SK-N-SH (cell line): Measurements from ENCODE around the gene CIT. TPM values are rescaled to one million over a fixed set of nuclear protein-coding genes. Genes with fewer than 3 reads are reported as not detected.

Experiments used
- CTCF ChIA-PET: fragments of 300-600, 350-600 bp; formaldehyde crosslinking; extraction: SDS; loops from one replicate; lab custom pipeline; 2021; lab: Yijun Ruan, JAX
- POLR2A ChIA-PET: fragments of 350-600 bp; sonication (Branson Sonifier 250); formaldehyde crosslinking; extraction: SDS; loops from one replicate; lab custom pipeline; 2020; ENCODE audit warnings: antibody characterized with exemption, inconsistent platforms; lab: Yijun Ruan, JAX
- DNase-seq: peaks from one replicate; pipeline ENCODE4 v3.0.0; 2012
- H2AFZ ChIP-seq: fragments of 200-600 bp; sonication (generic); 2 replicates; pipeline ENCODE4 v1.8.1; 2016; ENCODE audit warnings: antibody characterized with exemption, mild to moderate bottlenecking, low read depth
- H3F3A ChIP-seq: fragments of 200-600 bp; sonication (generic); replicated peaks from 2 replicates; pipeline ENCODE3; 2016; ENCODE audit warnings: antibody characterized with exemption, mild to moderate bottlenecking; ENCODE audit not compliant: insufficient read depth
- H3K27ac ChIP-seq, 2 experiments: fragments of 200-500 bp in 1 of 2; fragments of 200-600 bp in 1 of 2; sonication (Bioruptor generic) in 1 of 2; sonication (generic), shearing (Covaris generic) in 1 of 2; 2 replicates each; pipeline versions ENCODE4 v1.5.1 to v1.6.1; 2014 to 2016; ENCODE audit warnings: low read depth in 2 of 2, inconsistent platforms in 1 of 2, low read length in 1 of 2, mild to moderate bottlenecking in 1 of 2, mixed read lengths in 1 of 2
- H3K27me3 ChIP-seq: fragments of 200-600 bp; sonication (generic), shearing (Covaris generic); 2 replicates; pipeline ENCODE4 v1.6.1; 2016; ENCODE audit warnings: mixed run types; ENCODE audit not compliant: insufficient read depth
- H3K36me3 ChIP-seq, 2 experiments: fragments of 200-500 bp in 1 of 2; fragments of 200-600 bp in 1 of 2; sonication (Bioruptor generic) in 1 of 2; sonication (generic) in 1 of 2; replicated peaks in 1 of 2; 2 replicates each; pipeline versions ENCODE3 to v1.5.1; 2014 to 2016; ENCODE audit warnings: low read length in 1 of 2, mild to moderate bottlenecking in 1 of 2; ENCODE audit not compliant: insufficient read depth in 2 of 2, control insufficient read depth in 1 of 2
- H3K4me1 ChIP-seq, 2 experiments: fragments of 200-500 bp in 1 of 2; fragments of 200-600 bp in 1 of 2; sonication (Bioruptor generic) in 1 of 2; sonication (generic), shearing (Covaris generic) in 1 of 2; 2 replicates each; pipeline versions ENCODE4 v1.5.1 to v1.6.1; 2014 to 2016; ENCODE audit warnings: low read depth in 1 of 2, low read length in 1 of 2, mixed run types in 1 of 2; ENCODE audit not compliant: insufficient read depth in 2 of 2, control insufficient read depth in 1 of 2
- H3K4me2 ChIP-seq: fragments of 200-600 bp; sonication (generic), shearing (Covaris generic); 2 replicates; pipeline ENCODE4 v1.6.1; 2017; ENCODE audit warnings: mixed run types
- H3K4me3 ChIP-seq, 2 experiments: fragments of 200-500 bp in 1 of 2; fragments of 200-600 bp in 1 of 2; sonication (Bioruptor generic) in 1 of 2; sonication (generic), shearing (Covaris generic) in 1 of 2; 2 replicates each; pipeline versions ENCODE4 v1.5.1 to v1.8.1; 2014 to 2016; ENCODE audit warnings: low read depth in 2 of 2, inconsistent platforms in 1 of 2, low read length in 1 of 2, mild to moderate bottlenecking in 1 of 2, mixed read lengths in 1 of 2, moderate library complexity in 1 of 2
- H3K79me2 ChIP-seq: fragments of 200-600 bp; sonication (generic); 2 replicates; pipeline ENCODE4 v1.8.1; 2017; ENCODE audit warnings: mild to moderate bottlenecking; ENCODE audit not compliant: insufficient read depth
- H3K9ac ChIP-seq: fragments of 200-600 bp; sonication (generic); 2 replicates; pipeline ENCODE4 v1.6.1; 2017; ENCODE audit warnings: mixed run types
- H3K9me2 ChIP-seq: fragments of 200-600 bp; sonication (generic); 2 replicates; pipeline ENCODE4 v1.6.1; 2017; ENCODE audit warnings: mixed run types
- H3K9me3 ChIP-seq: fragments of 200-600 bp; sonication (generic); 2 replicates; pipeline ENCODE4 v1.6.1; 2017; ENCODE audit warnings: mixed run types, mild to moderate bottlenecking, moderate library complexity
- H4K20me1 ChIP-seq: fragments of 200-600 bp; sonication (generic); 2 replicates; pipeline ENCODE4 v1.6.1; 2017; ENCODE audit warnings: mild to moderate bottlenecking, mixed run types; ENCODE audit not compliant: insufficient read depth
- EP300 ChIP-seq, 2 experiments: IDR thresholded peaks; 2 replicates each; pipeline versions ENCODE4 v1.4.0 to v1.6.1; 2012; ENCODE audit warnings: borderline replicate concordance in 1 of 2, low read depth in 1 of 2, low read length in 1 of 2
- FOXM1 ChIP-seq: IDR thresholded peaks from 2 replicates; pipeline ENCODE4 v1.4.0; 2012; ENCODE audit warnings: low read depth, mild to moderate bottlenecking
- GABPA ChIP-seq: IDR thresholded peaks from 2 replicates; pipeline ENCODE4 v1.4.0; 2012; ENCODE audit warnings: low read depth, mild to moderate bottlenecking
- GATA2 ChIP-seq: sonication (generic); formaldehyde crosslinking; IDR thresholded peaks from 2 replicates; pipeline ENCODE4 v1.5.0; 2020; ENCODE audit warnings: mild to moderate bottlenecking, missing genetic modification reagents
- NRF1 ChIP-seq: IDR thresholded peaks from 2 replicates; pipeline ENCODE4 v1.6.1; 2012; ENCODE audit warnings: low read depth, mild to moderate bottlenecking, low read length
- RFX5 ChIP-seq: IDR thresholded peaks from 2 replicates; pipeline ENCODE4 v1.6.1; 2012; ENCODE audit warnings: mild to moderate bottlenecking, improper control_type of control experiment, low read length
- SMC3 ChIP-seq: IDR thresholded peaks from 2 replicates; pipeline ENCODE4 v1.6.1; 2012; ENCODE audit warnings: low read depth, low read length, improper control_type of control experiment
- TCF12 ChIP-seq: IDR thresholded peaks from 2 replicates; pipeline ENCODE4 v1.4.0; 2012
- TEAD4 ChIP-seq: IDR thresholded peaks from 2 replicates; pipeline ENCODE4 v1.4.0; 2012; ENCODE audit warnings: mild to moderate bottlenecking, borderline replicate concordance; ENCODE audit not compliant: insufficient read depth
- YY1 ChIP-seq: IDR thresholded peaks from 2 replicates; pipeline ENCODE4 v1.4.0; 2012; ENCODE audit warnings: low read depth, mild to moderate bottlenecking
- WGBS: methylation state at CpG from one replicate; pipeline ENCODE4 v1.1.6; 2017; ENCODE audit warnings: low lambda C conversion rate; 5-methylcytosine and 5-hydroxymethylcytosine counted together
- polyA plus RNA-seq, 3 experiments: library from polyadenylated mRNA; depleted of rRNA; stranded (reverse); fragments of >200 nt; gene quantifications; 2 replicates each; pipeline ENCODE4 v1.2.3, GENCODE V29; 2012
- TF ChIP-seq, protein P1 (sequence below): IDR thresholded peaks from 2 replicates; pipeline ENCODE4; 2012
- TF ChIP-seq, protein P2 (sequence below): IDR thresholded peaks from 2 replicates; pipeline ENCODE4 v1.4.0; 2012; ENCODE audit warnings: low read depth, borderline replicate concordance

The CIT gene
- polyA plus RNA-seq, 1 of the 3 experiments (the other 2 are of a cell fraction): 7.7 TPM

DNA sequence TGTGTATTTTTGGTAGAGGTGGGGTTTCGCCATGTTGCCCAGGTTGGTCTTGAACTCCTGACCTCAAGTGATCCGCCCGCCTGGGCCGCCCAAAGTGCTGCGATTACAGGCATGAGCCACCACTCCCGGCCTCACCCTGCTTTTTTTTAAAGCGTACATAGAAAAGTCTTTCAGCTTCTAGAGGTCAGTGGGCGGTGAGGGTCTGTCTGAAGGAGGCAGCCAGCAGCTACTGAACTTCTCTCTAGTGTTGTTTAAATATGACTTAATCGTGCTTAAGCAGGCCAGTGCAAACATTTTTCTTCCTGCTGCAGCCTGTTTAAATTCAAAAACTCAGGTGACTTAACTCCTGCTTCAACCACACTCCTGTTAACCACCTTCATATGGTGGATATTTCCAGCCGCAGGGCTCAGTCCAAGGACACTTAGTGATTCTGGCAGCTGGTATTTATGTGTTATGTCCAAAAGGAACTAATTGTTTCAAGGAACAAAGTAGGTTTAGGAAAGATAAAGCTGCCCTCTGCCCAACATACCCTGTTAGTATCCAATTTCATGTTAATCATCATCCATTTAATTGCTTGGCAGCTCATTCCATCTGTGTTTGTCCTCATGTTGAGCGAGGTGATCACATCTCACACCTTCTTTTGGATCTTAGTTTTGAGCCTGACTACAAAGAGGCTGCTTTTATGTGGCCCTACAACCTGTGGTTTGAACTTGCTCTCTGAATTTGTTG lies 207.2 kb downstream of the CIT start:
- peaks cover 4% of the 10 kb centered on the region for H3F3A ChIP-seq
- no peak overlapping the region for H3K4me3 ChIP-seq
- no peak for DNase-seq
- no peaks in the 10 kb centered on the region for H3K9me3 ChIP-seq
- H3K9me2 ChIP-seq: no peaks in the 10 kb centered on the region
- no peak overlapping the region for H3K27ac ChIP-seq
- no peaks in the 10 kb centered on the region for H3K27me3 ChIP-seq
- 0 out of 2 replicates have a peak overlapping the region, but pooled peaks have one; percentile 11 for H3K4me2 ChIP-seq
- 89% methylated on average over 11 of the region's 11 CpGs for WGBS
- no peak overlapping the region for H2AFZ ChIP-seq
- peaks cover 60% of the 10 kb centered on the region for H3K79me2 ChIP-seq
- no peak for TF ChIP-seq YY1
- TF ChIP-seq NRF1: no peak
- TF ChIP-seq, protein P1, sequence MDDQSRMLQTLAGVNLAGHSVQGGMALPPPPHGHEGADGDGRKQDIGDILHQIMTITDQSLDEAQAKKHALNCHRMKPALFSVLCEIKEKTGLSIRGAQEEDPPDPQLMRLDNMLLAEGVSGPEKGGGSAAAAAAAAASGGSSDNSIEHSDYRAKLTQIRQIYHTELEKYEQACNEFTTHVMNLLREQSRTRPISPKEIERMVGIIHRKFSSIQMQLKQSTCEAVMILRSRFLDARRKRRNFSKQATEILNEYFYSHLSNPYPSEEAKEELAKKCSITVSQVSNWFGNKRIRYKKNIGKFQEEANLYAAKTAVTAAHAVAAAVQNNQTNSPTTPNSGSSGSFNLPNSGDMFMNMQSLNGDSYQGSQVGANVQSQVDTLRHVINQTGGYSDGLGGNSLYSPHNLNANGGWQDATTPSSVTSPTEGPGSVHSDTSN: no peak
- no peak for TF ChIP-seq EP300 (IDR thresholded peaks at IDR 0.05; ENCODE audit: borderline replicate concordance in 1 of 2, low read depth in 1 of 2, low read length in 1 of 2)
- no peak for TF ChIP-seq SMC3
- TF ChIP-seq TCF12: no peak
- TF ChIP-seq TEAD4: no peak
- peaks cover 33 to 48% of the 10 kb centered on the region in 2 experiments for H3K36me3 ChIP-seq
- H3K4me1 ChIP-seq: peaks cover 6 to 7% of the 10 kb centered on the region in 2 experiments; a peak in 3 of 4 replicates
- ChIA-PET POLR2A (no interaction called here), CTCF (no interaction called here)
- H3K9ac ChIP-seq: no peak overlapping the region
- H4K20me1 ChIP-seq: no peaks in the 10 kb centered on the region

DNA sequence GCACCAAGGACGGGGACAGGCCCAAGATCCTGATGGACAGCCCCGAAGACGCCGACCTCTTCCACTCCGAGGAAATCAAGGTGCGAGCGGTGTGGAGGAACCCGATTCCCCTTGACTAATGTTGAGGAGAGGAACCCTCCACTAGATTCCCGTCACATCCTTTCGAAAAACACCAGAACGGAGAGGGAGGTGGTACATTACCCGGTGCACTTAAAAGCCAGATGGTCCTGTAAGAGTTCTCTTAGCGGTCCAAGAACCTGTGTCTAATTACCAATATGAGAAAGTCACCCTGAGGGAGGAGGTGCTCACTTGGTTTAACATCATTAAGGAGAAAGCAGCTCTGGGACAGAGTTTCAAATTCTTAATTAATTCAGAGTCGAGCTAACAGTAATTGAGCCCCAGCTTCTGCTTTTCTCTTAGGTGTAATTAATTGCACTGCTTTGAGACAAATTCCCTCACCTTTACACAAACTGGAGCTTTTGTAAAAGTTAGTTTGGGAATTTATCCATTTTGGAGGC lies 208.7 kb downstream of the CIT start:
- no peak for TF ChIP-seq TCF12
- TF ChIP-seq RFX5: no peak
- no peak for TF ChIP-seq GATA2 (CRISPR knock-in tag)
- TF ChIP-seq EP300 (IDR thresholded peaks at IDR 0.05; ENCODE audit: borderline replicate concordance in 1 of 2, low read depth in 1 of 2, low read length in 1 of 2): no peak
- TF ChIP-seq GABPA: no peak
- TF ChIP-seq FOXM1: no peak
- TF ChIP-seq, protein P2, sequence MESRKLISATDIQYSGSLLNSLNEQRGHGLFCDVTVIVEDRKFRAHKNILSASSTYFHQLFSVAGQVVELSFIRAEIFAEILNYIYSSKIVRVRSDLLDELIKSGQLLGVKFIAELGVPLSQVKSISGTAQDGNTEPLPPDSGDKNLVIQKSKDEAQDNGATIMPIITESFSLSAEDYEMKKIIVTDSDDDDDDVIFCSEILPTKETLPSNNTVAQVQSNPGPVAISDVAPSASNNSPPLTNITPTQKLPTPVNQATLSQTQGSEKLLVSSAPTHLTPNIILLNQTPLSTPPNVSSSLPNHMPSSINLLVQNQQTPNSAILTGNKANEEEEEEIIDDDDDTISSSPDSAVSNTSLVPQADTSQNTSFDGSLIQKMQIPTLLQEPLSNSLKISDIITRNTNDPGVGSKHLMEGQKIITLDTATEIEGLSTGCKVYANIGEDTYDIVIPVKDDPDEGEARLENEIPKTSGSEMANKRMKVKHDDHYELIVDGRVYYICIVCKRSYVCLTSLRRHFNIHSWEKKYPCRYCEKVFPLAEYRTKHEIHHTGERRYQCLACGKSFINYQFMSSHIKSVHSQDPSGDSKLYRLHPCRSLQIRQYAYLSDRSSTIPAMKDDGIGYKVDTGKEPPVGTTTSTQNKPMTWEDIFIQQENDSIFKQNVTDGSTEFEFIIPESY: no peak
- no peak for DNase-seq
- WGBS: 1% methylated on average over 14 of the region's 14 CpGs
- peaks cover 6 to 7% of the 10 kb centered on the region in 2 experiments; a peak in 3 of 4 replicates for H3K4me1 ChIP-seq
- H3K4me3 ChIP-seq: peak overlapping the region; percentile 84 to 99
- H3K9me3 ChIP-seq: no peaks in the 10 kb centered on the region
- H3F3A ChIP-seq: peaks cover 4% of the 10 kb centered on the region
- ChIA-PET POLR2A (interaction anchor here (0.5 to 1.5 kb wide), 2 partner anchors 1296 to 1608 kb away, joined by 3 read pairs; partner anchors contain the start of genes TAOK3 and WSB2), CTCF (interaction anchor here (1.0 to 2.1 kb wide), 11 partner anchors 9 to 234 kb away, joined by 3 to 16 read pairs (median 5); no protein-coding TSS in a partner anchor)
- peak overlapping the region; percentile 83 for H2AFZ ChIP-seq
- no peaks in the 10 kb centered on the region for H3K9me2 ChIP-seq
- H3K27me3 ChIP-seq: no peaks in the 10 kb centered on the region
- peak overlapping the region; percentile 91 for H3K9ac ChIP-seq
- H3K27ac ChIP-seq: peak overlapping the region; percentile 76 to 94
- peaks cover 25 to 33% of the 10 kb centered on the region in 2 experiments for H3K36me3 ChIP-seq
- peaks cover 56% of the 10 kb centered on the region for H3K79me2 ChIP-seq
- H3K4me2 ChIP-seq: peak overlapping the region; percentile 81
- no peaks in the 10 kb centered on the region for H4K20me1 ChIP-seq
